GM18517 (cell line): ENCODE measurements around the gene RBM17.
"Not testable (repeated sequence)": the region's sequence is repeated elsewhere in the genome, so short reads cannot be mapped to it uniquely, and the experiment has no call there.

Experiments
- ATAC-seq: cut with Tn5 transposase; IDR thresholded peaks from one replicate; pipeline ENCODE4 v1.9.1; 2021; ENCODE audit warnings: mild to moderate bottlenecking, moderate library complexity; ENCODE audit not compliant: unreplicated experiment

RBM17 gene

GRCh38 chr10:6134099-6134823 lies 45.4 kb downstream of the RBM17 start:
- no peak for ATAC-seq

- ATAC-seq: no peak
Measured at GRCh38 chr10:6135039-6135438, 46.2 kb downstream of the RBM17 start.

- ATAC-seq: no peak
Measured at GRCh38 chr10:6135589-6136168, 46.8 kb downstream of the RBM17 start.

GRCh38 chr10:6136215-6137201 lies 47.7 kb downstream of the RBM17 start:
- peak; percentile 49 for ATAC-seq

GRCh38 chr10:6138456-6138855 lies 49.6 kb downstream of the RBM17 start:
- no peak for ATAC-seq

- no peak for ATAC-seq
Measured at GRCh38 chr10:6139470-6139869, 50.6 kb downstream of the RBM17 start.

GRCh38 chr10:6140141-6140841 lies 51.5 kb downstream of the RBM17 start:
- no peak for ATAC-seq

- no peak for ATAC-seq
Measured at GRCh38 chr10:6140965-6141295, 52.1 kb downstream of the RBM17 start.

GRCh38 chr10:6141296-6142151 lies 52.7 kb downstream of the RBM17 start:
- peak; percentile 66 for ATAC-seq

GRCh38 chr10:6142186-6142585 lies 53.4 kb downstream of the RBM17 start:
- not testable (repeated sequence) for ATAC-seq

GRCh38 chr10:6142644-6143043 lies 53.8 kb downstream of the RBM17 start:
- no peak for ATAC-seq

GRCh38 chr10:6143181-6143580 lies 54.3 kb downstream of the RBM17 start:
- no peak for ATAC-seq

GRCh38 chr10:6144406-6145165 lies 55.8 kb downstream of the RBM17 start:
- peak; percentile 80 for ATAC-seq

GRCh38 chr10:6145166-6145987 lies 56.5 kb downstream of the RBM17 start:
- no peak for ATAC-seq

GRCh38 chr10:6146013-6146785 lies 57.4 kb downstream of the RBM17 start:
- ATAC-seq: no peak

- ATAC-seq: no peak
Measured at GRCh38 chr10:6146921-6147320, 58.1 kb downstream of the RBM17 start.

GRCh38 chr10:6148251-6148701 lies 59.4 kb downstream of the RBM17 start:
- ATAC-seq: no peak

- ATAC-seq: no peak
Measured at GRCh38 chr10:6148908-6149307, 60.1 kb downstream of the RBM17 start.
